Measurements from ENCODE around the gene EPHA3. TPM values are rescaled to one million over a fixed set of nuclear protein-coding genes. Genes with fewer than 3 reads are reported as not detected.

EPHA3 gene
- polyA plus RNA-seq, 1 donor from 2014 or later, result 33.0 TPM

- H3K9me2 ChIP-seq (ENCODE audit: insufficient read depth, low read length), result no peaks in the 10 kb centered on the region
- H3F3A ChIP-seq (ENCODE audit: insufficient read depth, low read length, poor library complexity, severe bottlenecking), result no peaks in the 10 kb centered on the region
- no peak overlapping the region for H3K9ac ChIP-seq (ENCODE audit: low read length)
- H3K4me3 ChIP-seq (ENCODE audit: low read length), result no peak overlapping the region
- H3K9me3 ChIP-seq (ENCODE audit: low read length), result no peaks in the 10 kb centered on the region
- no peaks in the 10 kb centered on the region for H3K36me3 ChIP-seq (ENCODE audit: insufficient read depth, low read length)
- no peak overlapping the region for H3K4me2 ChIP-seq (ENCODE audit: low read length)
- H2AFZ ChIP-seq (ENCODE audit: low read depth, low read length), result no peak overlapping the region
- no peaks in the 10 kb centered on the region for H4K20me1 ChIP-seq (ENCODE audit: insufficient read depth)
- H3K79me2 ChIP-seq (replicated peaks; ENCODE audit: insufficient read depth, low read length), result no peaks in the 10 kb centered on the region
- TF ChIP-seq REST (IDR thresholded peaks at IDR 0.05; ENCODE audit: borderline replicate concordance) (no peak), POLR2AphosphoS5 (IDR thresholded peaks at IDR 0.05) (no peak), CTCF (IDR thresholded peaks at IDR 0.05; ENCODE audit: poor library complexity, severe bottlenecking) (no peak), EP300 (conservative IDR thresholded peaks at IDR 0.05; ENCODE audit: poor library complexity, severe bottlenecking) (no peak), SMC3 (conservative IDR thresholded peaks at IDR 0.05; ENCODE audit: poor library complexity) (no peak), TAF1 (IDR thresholded peaks at IDR 0.05; ENCODE audit: low read depth) (no peak), RAD21 (conservative IDR thresholded peaks at IDR 0.05) (no peak), EZH2 (IDR thresholded peaks at IDR 0.05; ENCODE audit: borderline replicate concordance, insufficient read depth, low read length, poor library complexity, severe bottlenecking) (no peak), MXI1 (conservative IDR thresholded peaks at IDR 0.05; ENCODE audit: poor library complexity, severe bottlenecking) (no peak)
- H3K27ac ChIP-seq (ENCODE audit: low read length), result no peak overlapping the region
- H3K27me3 ChIP-seq (ENCODE audit: insufficient read depth, low read depth, low read length), result no peaks in the 10 kb centered on the region
Observed at GRCh38 chr3:89411201-89411600, 303.8 kb downstream of the EPHA3 start.

- Histone ChIP-seq H3K9ac (ENCODE audit: low read length) (no peak overlapping the region), H3K4me3 (ENCODE audit: low read length) (no peak overlapping the region), H4K20me1 (ENCODE audit: insufficient read depth) (no peaks in the 10 kb centered on the region), H3K9me3 (ENCODE audit: low read length) (no peaks in the 10 kb centered on the region), H3K79me2 (replicated peaks; ENCODE audit: insufficient read depth, low read length) (no peaks in the 10 kb centered on the region), H3K9me2 (ENCODE audit: insufficient read depth, low read length) (no peaks in the 10 kb centered on the region), H3K27ac (ENCODE audit: low read length) (no peak overlapping the region), H3K27me3 (ENCODE audit: insufficient read depth, low read depth, low read length) (no peaks in the 10 kb centered on the region), H3F3A (ENCODE audit: insufficient read depth, low read length, poor library complexity, severe bottlenecking) (no peaks in the 10 kb centered on the region), H2AFZ (ENCODE audit: low read depth, low read length) (no peak overlapping the region), H3K4me2 (ENCODE audit: low read length) (no peak overlapping the region), H3K36me3 (ENCODE audit: insufficient read depth, low read length) (no peaks in the 10 kb centered on the region)
- TF ChIP-seq EP300 (conservative IDR thresholded peaks at IDR 0.05; ENCODE audit: poor library complexity, severe bottlenecking), result no peak
- TF ChIP-seq SMC3 (conservative IDR thresholded peaks at IDR 0.05; ENCODE audit: poor library complexity), result no peak
- no peak for TF ChIP-seq RAD21 (conservative IDR thresholded peaks at IDR 0.05)
- TF ChIP-seq TAF1 (IDR thresholded peaks at IDR 0.05; ENCODE audit: low read depth), result no peak
- TF ChIP-seq MXI1 (conservative IDR thresholded peaks at IDR 0.05; ENCODE audit: poor library complexity, severe bottlenecking), result no peak
Observed at GRCh38 chr3:89414270-89414669, 306.8 kb downstream of the EPHA3 start.
